Measurements from ENCODE around the gene CRB3. TPM values are rescaled to one million over a fixed set of nuclear protein-coding genes. Genes with fewer than 3 reads are reported as not detected.
A peak's percentile ranks its signal among the peaks of the same experiment; 100 is the strongest.

Gene CRB3
- total and polyA plus RNA-seq, 9 of the 15 experiments (the other 6 are each of a cell fraction or from before 2014, with no cell fraction given), result 0.49 TPM; not detected in 8

DNA sequence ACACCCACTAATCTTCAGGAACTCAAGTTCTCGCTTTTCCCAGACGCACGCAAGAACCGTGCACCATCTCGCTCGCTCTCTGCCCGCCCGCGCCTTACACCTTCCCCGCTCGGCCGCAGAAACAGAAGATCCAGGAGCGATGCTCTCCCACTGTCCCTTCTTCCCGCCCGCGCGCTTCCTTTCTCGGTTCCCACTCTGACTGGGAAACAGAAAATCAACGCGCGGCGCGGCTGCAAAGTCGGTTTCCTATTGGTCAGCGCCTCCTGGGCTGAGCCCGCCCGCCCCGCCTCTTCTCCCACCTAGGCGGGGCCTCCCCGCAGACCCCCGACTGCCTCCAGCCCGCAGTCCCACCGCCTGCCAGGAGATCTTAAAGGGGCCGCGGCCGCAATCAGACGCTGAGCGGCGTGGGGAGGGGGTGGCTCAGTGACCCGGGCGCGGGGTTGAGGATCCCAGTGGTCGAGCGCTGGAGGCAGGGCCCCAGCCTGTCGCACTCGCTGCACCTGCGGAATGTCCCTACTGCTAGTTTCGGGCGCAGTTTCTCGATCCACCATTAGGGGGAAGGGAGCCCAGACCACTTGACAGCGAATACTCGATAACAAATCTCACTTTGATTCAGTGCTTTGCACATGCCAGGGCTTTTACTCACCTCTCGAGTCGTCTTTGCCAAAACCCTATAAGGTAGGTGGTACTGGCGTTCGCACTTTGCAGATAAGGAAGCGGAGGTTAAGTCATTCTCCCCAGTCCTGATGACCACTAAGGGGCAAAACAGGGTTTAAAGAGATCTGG, 3.8 kb upstream of the CRB3 start (continued):
- TF ChIP-seq SRSF7 (optimal IDR thresholded peaks at IDR 0.05; ENCODE audit: low read depth, low read length) (no peak), NR2F6 (CRISPR knock-in tag; IDR thresholded peaks at IDR 0.05) (no peak), ESRRA (IDR thresholded peaks at IDR 0.05; ENCODE audit: borderline replicate concordance, low read depth) (peak; percentile 39), PML (IDR thresholded peaks at IDR 0.05; ENCODE audit: low read length) (no peak), FOXK1 (CRISPR knock-in tag; IDR thresholded peaks at IDR 0.05; ENCODE audit: borderline replicate concordance) (no peak), HDAC2 (IDR thresholded peaks at IDR 0.05) (peak; percentile 29), FOXJ3 (CRISPR knock-in tag; IDR thresholded peaks at IDR 0.05) (no peak), RNF2 (IDR thresholded peaks at IDR 0.05) (0 out of 2 replicates have a peak, but pooled peaks have one; percentile 10), GTF2A2 (tag; IDR thresholded peaks at IDR 0.05) (no peak)
- TF ChIP-seq, protein P1, sequence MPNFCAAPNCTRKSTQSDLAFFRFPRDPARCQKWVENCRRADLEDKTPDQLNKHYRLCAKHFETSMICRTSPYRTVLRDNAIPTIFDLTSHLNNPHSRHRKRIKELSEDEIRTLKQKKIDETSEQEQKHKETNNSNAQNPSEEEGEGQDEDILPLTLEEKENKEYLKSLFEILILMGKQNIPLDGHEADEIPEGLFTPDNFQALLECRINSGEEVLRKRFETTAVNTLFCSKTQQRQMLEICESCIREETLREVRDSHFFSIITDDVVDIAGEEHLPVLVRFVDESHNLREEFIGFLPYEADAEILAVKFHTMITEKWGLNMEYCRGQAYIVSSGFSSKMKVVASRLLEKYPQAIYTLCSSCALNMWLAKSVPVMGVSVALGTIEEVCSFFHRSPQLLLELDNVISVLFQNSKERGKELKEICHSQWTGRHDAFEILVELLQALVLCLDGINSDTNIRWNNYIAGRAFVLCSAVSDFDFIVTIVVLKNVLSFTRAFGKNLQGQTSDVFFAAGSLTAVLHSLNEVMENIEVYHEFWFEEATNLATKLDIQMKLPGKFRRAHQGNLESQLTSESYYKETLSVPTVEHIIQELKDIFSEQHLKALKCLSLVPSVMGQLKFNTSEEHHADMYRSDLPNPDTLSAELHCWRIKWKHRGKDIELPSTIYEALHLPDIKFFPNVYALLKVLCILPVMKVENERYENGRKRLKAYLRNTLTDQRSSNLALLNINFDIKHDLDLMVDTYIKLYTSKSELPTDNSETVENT (CRISPR knock-in tag; IDR thresholded peaks at IDR 0.05), result no peak
- TF ChIP-seq, protein P2, sequence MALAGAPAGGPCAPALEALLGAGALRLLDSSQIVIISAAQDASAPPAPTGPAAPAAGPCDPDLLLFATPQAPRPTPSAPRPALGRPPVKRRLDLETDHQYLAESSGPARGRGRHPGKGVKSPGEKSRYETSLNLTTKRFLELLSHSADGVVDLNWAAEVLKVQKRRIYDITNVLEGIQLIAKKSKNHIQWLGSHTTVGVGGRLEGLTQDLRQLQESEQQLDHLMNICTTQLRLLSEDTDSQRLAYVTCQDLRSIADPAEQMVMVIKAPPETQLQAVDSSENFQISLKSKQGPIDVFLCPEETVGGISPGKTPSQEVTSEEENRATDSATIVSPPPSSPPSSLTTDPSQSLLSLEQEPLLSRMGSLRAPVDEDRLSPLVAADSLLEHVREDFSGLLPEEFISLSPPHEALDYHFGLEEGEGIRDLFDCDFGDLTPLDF (CRISPR knock-in tag; IDR thresholded peaks at IDR 0.05), result peak; percentile 78
- TF ChIP-seq, protein P3, sequence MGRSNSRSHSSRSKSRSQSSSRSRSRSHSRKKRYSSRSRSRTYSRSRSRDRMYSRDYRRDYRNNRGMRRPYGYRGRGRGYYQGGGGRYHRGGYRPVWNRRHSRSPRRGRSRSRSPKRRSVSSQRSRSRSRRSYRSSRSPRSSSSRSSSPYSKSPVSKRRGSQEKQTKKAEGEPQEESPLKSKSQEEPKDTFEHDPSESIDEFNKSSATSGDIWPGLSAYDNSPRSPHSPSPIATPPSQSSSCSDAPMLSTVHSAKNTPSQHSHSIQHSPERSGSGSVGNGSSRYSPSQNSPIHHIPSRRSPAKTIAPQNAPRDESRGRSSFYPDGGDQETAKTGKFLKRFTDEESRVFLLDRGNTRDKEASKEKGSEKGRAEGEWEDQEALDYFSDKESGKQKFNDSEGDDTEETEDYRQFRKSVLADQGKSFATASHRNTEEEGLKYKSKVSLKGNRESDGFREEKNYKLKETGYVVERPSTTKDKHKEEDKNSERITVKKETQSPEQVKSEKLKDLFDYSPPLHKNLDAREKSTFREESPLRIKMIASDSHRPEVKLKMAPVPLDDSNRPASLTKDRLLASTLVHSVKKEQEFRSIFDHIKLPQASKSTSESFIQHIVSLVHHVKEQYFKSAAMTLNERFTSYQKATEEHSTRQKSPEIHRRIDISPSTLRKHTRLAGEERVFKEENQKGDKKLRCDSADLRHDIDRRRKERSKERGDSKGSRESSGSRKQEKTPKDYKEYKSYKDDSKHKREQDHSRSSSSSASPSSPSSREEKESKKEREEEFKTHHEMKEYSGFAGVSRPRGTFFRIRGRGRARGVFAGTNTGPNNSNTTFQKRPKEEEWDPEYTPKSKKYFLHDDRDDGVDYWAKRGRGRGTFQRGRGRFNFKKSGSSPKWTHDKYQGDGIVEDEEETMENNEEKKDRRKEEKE (IDR thresholded peaks at IDR 0.05; ENCODE audit: borderline replicate concordance in 1 of 2, control insufficient read depth in 1 of 2, low read depth in 2 of 2, low read length in 1 of 2), result no peak
- TF ChIP-seq, protein P4, sequence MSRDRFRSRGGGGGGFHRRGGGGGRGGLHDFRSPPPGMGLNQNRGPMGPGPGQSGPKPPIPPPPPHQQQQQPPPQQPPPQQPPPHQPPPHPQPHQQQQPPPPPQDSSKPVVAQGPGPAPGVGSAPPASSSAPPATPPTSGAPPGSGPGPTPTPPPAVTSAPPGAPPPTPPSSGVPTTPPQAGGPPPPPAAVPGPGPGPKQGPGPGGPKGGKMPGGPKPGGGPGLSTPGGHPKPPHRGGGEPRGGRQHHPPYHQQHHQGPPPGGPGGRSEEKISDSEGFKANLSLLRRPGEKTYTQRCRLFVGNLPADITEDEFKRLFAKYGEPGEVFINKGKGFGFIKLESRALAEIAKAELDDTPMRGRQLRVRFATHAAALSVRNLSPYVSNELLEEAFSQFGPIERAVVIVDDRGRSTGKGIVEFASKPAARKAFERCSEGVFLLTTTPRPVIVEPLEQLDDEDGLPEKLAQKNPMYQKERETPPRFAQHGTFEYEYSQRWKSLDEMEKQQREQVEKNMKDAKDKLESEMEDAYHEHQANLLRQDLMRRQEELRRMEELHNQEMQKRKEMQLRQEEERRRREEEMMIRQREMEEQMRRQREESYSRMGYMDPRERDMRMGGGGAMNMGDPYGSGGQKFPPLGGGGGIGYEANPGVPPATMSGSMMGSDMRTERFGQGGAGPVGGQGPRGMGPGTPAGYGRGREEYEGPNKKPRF (IDR thresholded peaks at IDR 0.05; ENCODE audit: low read depth, low read length), result no peak
- TF ChIP-seq, protein P5, sequence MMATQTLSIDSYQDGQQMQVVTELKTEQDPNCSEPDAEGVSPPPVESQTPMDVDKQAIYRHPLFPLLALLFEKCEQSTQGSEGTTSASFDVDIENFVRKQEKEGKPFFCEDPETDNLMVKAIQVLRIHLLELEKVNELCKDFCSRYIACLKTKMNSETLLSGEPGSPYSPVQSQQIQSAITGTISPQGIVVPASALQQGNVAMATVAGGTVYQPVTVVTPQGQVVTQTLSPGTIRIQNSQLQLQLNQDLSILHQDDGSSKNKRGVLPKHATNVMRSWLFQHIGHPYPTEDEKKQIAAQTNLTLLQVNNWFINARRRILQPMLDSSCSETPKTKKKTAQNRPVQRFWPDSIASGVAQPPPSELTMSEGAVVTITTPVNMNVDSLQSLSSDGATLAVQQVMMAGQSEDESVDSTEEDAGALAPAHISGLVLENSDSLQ (IDR thresholded peaks at IDR 0.05), result peak; percentile 15; the same call in 1 of the 2 replicates

All from K562 (cell line).